WTC11 (cell line): Measurements from ENCODE around the gene HS3ST1. TPM values are rescaled to one million over a fixed set of nuclear protein-coding genes. Genes with fewer than 3 reads are reported as not detected.

ENCODE experiments used
- ATAC-seq: fragments of 200-7000 bp; cut with Tn5 transposase; 2 replicates; pipeline ENCODE4 v1.10.0; 2021; ENCODE audit warnings: mild to moderate bottlenecking, moderate library complexity
- CTCF ChIA-PET: fragments of 300-600 bp; sonication (Branson Sonifier 250); formaldehyde crosslinking; loops from one replicate; lab custom pipeline; 2021; ENCODE audit warnings: antibody characterized with exemption; lab: Charles Lee
- POLR2A ChIA-PET: fragments of 350-600 bp; sonication (Branson Sonifier 250); formaldehyde crosslinking; loops from one replicate; lab custom pipeline; 2021; ENCODE audit warnings: antibody characterized with exemption; lab: Charles Lee
- DNase-seq: peaks from one replicate; pipeline ENCODE4 v3.0.0; 2021; ENCODE audit warnings: low spot score
- H3K27ac Mint-ChIP-seq: 2 replicates; pipeline ENCODE4 v1.8.0; 2021; ENCODE audit warnings: mixed read lengths
- H3K27me3 Mint-ChIP-seq: 2 replicates; pipeline ENCODE4 v1.8.0; 2021; ENCODE audit warnings: low read depth, mild to moderate bottlenecking, moderate library complexity, mixed read lengths
- H3K36me3 Mint-ChIP-seq: 2 replicates; pipeline ENCODE4 v1.8.0; 2021; ENCODE audit warnings: mixed read lengths
- H3K4me1 Mint-ChIP-seq: 2 replicates; pipeline ENCODE4 v1.8.0; 2022; ENCODE audit warnings: mixed read lengths
- H3K4me3 Mint-ChIP-seq: 2 replicates; pipeline ENCODE4 v1.8.0; 2021; ENCODE audit warnings: mild to moderate bottlenecking, moderate library complexity, mixed read lengths
- H3K9me3 Mint-ChIP-seq: 2 replicates; pipeline ENCODE4 v1.8.0; 2021; ENCODE audit warnings: mixed read lengths
- FOXJ3 ChIP-seq: sonication (generic); formaldehyde crosslinking; IDR thresholded peaks from 2 replicates; pipeline ENCODE4 v1.9.0; 2021; ENCODE audit warnings: missing genetic modification reagents, mild to moderate bottlenecking, borderline replicate concordance
- GABPB1 ChIP-seq: sonication (generic); formaldehyde crosslinking; IDR thresholded peaks from 2 replicates; pipeline ENCODE4 v1.8.1; 2023; ENCODE audit warnings: mild to moderate bottlenecking, missing genetic modification reagents
- GTF2I ChIP-seq: fragments of 250-450 bp; sonication (Bioruptor Pico); conservative IDR thresholded peaks from 2 replicates; pipeline ENCODE4 v1.4.0; 2021; ENCODE audit warnings: mild to moderate bottlenecking
- JAZF1 ChIP-seq: fragments of 250-450 bp; sonication (Bioruptor Pico); IDR thresholded peaks from 2 replicates; pipeline ENCODE4 v1.9.0; 2021; ENCODE audit warnings: moderate library complexity, mild to moderate bottlenecking, inconsistent platforms
- MLX ChIP-seq: sonication (generic); formaldehyde crosslinking; IDR thresholded peaks from 2 replicates; pipeline ENCODE4 v1.8.1; 2023; ENCODE audit warnings: mild to moderate bottlenecking, missing genetic modification reagents, moderate library complexity
- OVOL2 ChIP-seq: fragments of 250-450 bp; sonication (Bioruptor Pico); IDR thresholded peaks from 2 replicates; pipeline ENCODE4 v1.9.0; 2021; ENCODE audit warnings: mild to moderate bottlenecking, borderline replicate concordance
- PRDM15 ChIP-seq: sonication (generic); formaldehyde crosslinking; IDR thresholded peaks from 2 replicates; pipeline ENCODE4 v1.8.0; 2022; ENCODE audit warnings: missing genetic modification reagents
- STAT6 ChIP-seq: sonication (generic); formaldehyde crosslinking; conservative IDR thresholded peaks from 2 replicates; pipeline ENCODE4 v1.8.1; 2023; ENCODE audit warnings: mild to moderate bottlenecking, low read depth, missing genetic modification reagents, moderate library complexity
- USF1 ChIP-seq: sonication (generic); formaldehyde crosslinking; IDR thresholded peaks from 2 replicates; pipeline ENCODE4 v1.8.0; 2022; ENCODE audit warnings: mild to moderate bottlenecking, missing genetic modification reagents
- ZMAT4 ChIP-seq: fragments of 250-450 bp; sonication (Bioruptor Pico); IDR thresholded peaks from 2 replicates; pipeline ENCODE4 v1.9.0; 2021; ENCODE audit warnings: mild to moderate bottlenecking
- ZNF121 ChIP-seq: sonication (generic); formaldehyde crosslinking; IDR thresholded peaks from 2 replicates; pipeline ENCODE4 v1.8.0; 2023; ENCODE audit warnings: missing genetic modification reagents
- ZNF232 ChIP-seq: sonication (generic); formaldehyde crosslinking; IDR thresholded peaks from 2 replicates; pipeline ENCODE4 v1.8.0; 2022; ENCODE audit warnings: mild to moderate bottlenecking, missing genetic modification reagents
- ZNF317 ChIP-seq: sonication (generic); formaldehyde crosslinking; IDR thresholded peaks from 2 replicates; pipeline ENCODE4 v1.8.1; 2023; ENCODE audit warnings: low read depth, mild to moderate bottlenecking, moderate library complexity, missing genetic modification reagents, borderline replicate concordance
- total RNA-seq: library from RNA; stranded (reverse); gene quantifications from 3 replicates; pipeline ENCODE4 v1.2.3, GENCODE V29; 2021

HS3ST1 gene
- total RNA-seq, 1 experiment from 2014 or later: 0.52 TPM

GRCh38 chr4:11446155-11446811 is 17.6 kb upstream of the HS3ST1 start:
- H3K9me3 Mint-ChIP-seq: peaks cover 76% of the 10 kb centered on the region
- POLR2A ChIA-PET: no interaction called here
- ATAC-seq: no peak
- no peak overlapping the region for H3K27ac Mint-ChIP-seq
- CTCF ChIA-PET: no interaction called here
- peaks cover 54% of the 10 kb centered on the region for H3K36me3 Mint-ChIP-seq
- peaks cover 4% of the 10 kb centered on the region; the same call in 1 of the 2 replicates for H3K4me1 Mint-ChIP-seq
- DNase-seq: no peak
- H3K4me3 Mint-ChIP-seq: no peak overlapping the region
- peaks cover 6% of the 10 kb centered on the region; the same call in 1 of the 2 replicates for H3K27me3 Mint-ChIP-seq
- TF ChIP-seq ZNF317 (CRISPR knock-in tag) (no peak), JAZF1 (CRISPR knock-in tag) (no peak), ZNF121 (CRISPR knock-in tag) (no peak), ZNF232 (CRISPR knock-in tag) (no peak), STAT6 (CRISPR knock-in tag) (no peak), MLX (CRISPR knock-in tag) (no peak)

- H3K27me3 Mint-ChIP-seq: no peaks in the 10 kb centered on the region
- CTCF ChIA-PET: no interaction called here
Measured at GRCh38 chr4:11441194-11441556, 12.5 kb upstream of the HS3ST1 start.

GRCh38 chr4:11440481-11441193 is 11.9 kb upstream of the HS3ST1 start:
- no peak for DNase-seq
- H3K9me3 Mint-ChIP-seq: peaks cover 65% of the 10 kb centered on the region
- H3K36me3 Mint-ChIP-seq: peaks cover 34% of the 10 kb centered on the region
- ChIA-PET CTCF (no interaction called here), POLR2A (no interaction called here)
- H3K4me1 Mint-ChIP-seq: peaks cover 7% of the 10 kb centered on the region
- no peak overlapping the region for H3K27ac Mint-ChIP-seq
- H3K27me3 Mint-ChIP-seq: no peaks in the 10 kb centered on the region
- no peak for ATAC-seq
- no peak overlapping the region for H3K4me3 Mint-ChIP-seq
- TF ChIP-seq ZMAT4 (CRISPR knock-in tag) (no peak), GABPB1 (CRISPR knock-in tag) (no peak), JAZF1 (CRISPR knock-in tag) (no peak), USF1 (CRISPR knock-in tag) (no peak), PRDM15 (no peak), OVOL2 (no peak), GTF2I (no peak), FOXJ3 (no peak)

More at GRCh38 chr4:11441194-11441556, 12.5 kb upstream of the HS3ST1 start:
- DNase-seq (no peak), ATAC-seq (no peak)
- no peak overlapping the region for H3K27ac Mint-ChIP-seq
- POLR2A ChIA-PET: no interaction called here
- peaks cover 65% of the 10 kb centered on the region for H3K9me3 Mint-ChIP-seq
- TF ChIP-seq PRDM15: no peak
- H3K36me3 Mint-ChIP-seq: peaks cover 39% of the 10 kb centered on the region
- peaks cover 7% of the 10 kb centered on the region for H3K4me1 Mint-ChIP-seq
- no peak overlapping the region for H3K4me3 Mint-ChIP-seq
